Liver (tissue), 9 donors: ENCODE results near the gene MACROD1. TPM values are rescaled to one million over a fixed set of nuclear protein-coding genes. Genes with fewer than 3 reads are reported as not detected.

Experiments used
- DNase-seq: peaks from one replicate; pipeline ENCODE4 v3.0.0-alpha.2; 2017; ENCODE audit warnings: low spot score
- H3K27ac ChIP-seq, 2 donors: one replicate each; pipeline ENCODE4 v1.7.0; 2013; ENCODE audit warnings: inconsistent platforms in 2 of 2, low read length in 2 of 2, control low read depth in 1 of 2, low read depth in 1 of 2, mild to moderate bottlenecking in 1 of 2
- H3K27me3 ChIP-seq, 4 donors: one replicate each; pipeline versions ENCODE4 v1.6.1 to v1.7.0; 2013; ENCODE audit warnings: low read length in 3 of 4, inconsistent platforms in 1 of 4, mild to moderate bottlenecking in 1 of 4, moderate library complexity in 1 of 4; ENCODE audit not compliant: control insufficient read depth in 4 of 4, insufficient read depth in 4 of 4
- H3K36me3 ChIP-seq, 4 donors: one replicate each; pipeline versions ENCODE4 v1.6.1 to v1.7.0; 2013; ENCODE audit warnings: low read length in 3 of 4, mild to moderate bottlenecking in 3 of 4, low read depth in 1 of 4, moderate library complexity in 1 of 4; ENCODE audit not compliant: control insufficient read depth in 4 of 4, insufficient read depth in 3 of 4
- H3K4me1 ChIP-seq, 4 donors: one replicate each; pipeline versions ENCODE4 v1.6.1 to v1.7.0; 2013; ENCODE audit warnings: low read length in 3 of 4, mild to moderate bottlenecking in 3 of 4, moderate library complexity in 1 of 4; ENCODE audit not compliant: control insufficient read depth in 4 of 4, insufficient read depth in 4 of 4
- H3K4me3 ChIP-seq, 3 donors: one replicate each; pipeline versions ENCODE4 v1.6.1 to v1.7.0; 2013; ENCODE audit warnings: low read length in 3 of 3, control low read depth in 1 of 3, low read depth in 1 of 3, mild to moderate bottlenecking in 1 of 3
- H3K9ac ChIP-seq, 2 donors: one replicate each; pipeline ENCODE4 v1.7.0; 2013; ENCODE audit warnings: low read length in 2 of 2, mild to moderate bottlenecking in 2 of 2, moderate library complexity in 2 of 2, control low read depth in 1 of 2, low read depth in 1 of 2
- H3K9me3 ChIP-seq, 4 donors: one replicate each; pipeline versions ENCODE4 v1.6.1 to v1.7.0; 2013; ENCODE audit warnings: low read length in 3 of 4; ENCODE audit not compliant: control insufficient read depth in 4 of 4
- ATF3 ChIP-seq: IDR thresholded peaks from 2 replicates; pipeline ENCODE4 v1.6.1; 2016; ENCODE audit warnings: antibody characterized with exemption
- CTCF ChIP-seq: fragments of 150-350 bp; IDR thresholded peaks from 2 replicates; pipeline ENCODE4 v1.5.1; 2017; ENCODE audit warnings: improper control_type of control experiment, low read depth, low read length; ENCODE audit not compliant: missing input control
- EGR1 ChIP-seq, 2 donors: IDR thresholded peaks; 2 replicates each; pipeline ENCODE4 v1.6.1; 2016 to 2018; ENCODE audit warnings: antibody characterized with exemption in 2 of 2, low read depth in 2 of 2
- FOXA1 ChIP-seq: IDR thresholded peaks from 2 replicates; pipeline ENCODE4 v1.6.1; 2016; ENCODE audit warnings: antibody characterized with exemption
- FOXA2 ChIP-seq: IDR thresholded peaks from 2 replicates; pipeline ENCODE4 v1.6.1; 2016; ENCODE audit warnings: antibody characterized with exemption
- GABPA ChIP-seq, 2 donors: IDR thresholded peaks in 1 of 2; conservative IDR thresholded peaks in 1 of 2; 2 replicates each; pipeline ENCODE4 v1.6.1; 2016; ENCODE audit warnings: antibody characterized with exemption in 2 of 2, mild to moderate bottlenecking in 1 of 2, moderate library complexity in 1 of 2
- HNF4A ChIP-seq, 2 donors: conservative IDR thresholded peaks; 2 replicates each; pipeline ENCODE4 v1.6.1; 2016; ENCODE audit warnings: antibody characterized with exemption in 2 of 2, mild to moderate bottlenecking in 2 of 2
- HNF4G ChIP-seq: IDR thresholded peaks from 2 replicates; pipeline ENCODE4 v1.6.1; 2016; ENCODE audit warnings: antibody characterized with exemption
- JUND ChIP-seq, 2 donors: IDR thresholded peaks; 2 replicates each; pipeline ENCODE4 v1.6.1; 2016; ENCODE audit warnings: antibody characterized with exemption in 2 of 2
- MAX ChIP-seq: IDR thresholded peaks from 2 replicates; pipeline ENCODE4 v1.6.1; 2016; ENCODE audit warnings: antibody characterized with exemption
- NR2F2 ChIP-seq: IDR thresholded peaks from 2 replicates; pipeline ENCODE4 v1.6.1; 2016; ENCODE audit warnings: antibody characterized with exemption
- RAD21 ChIP-seq, 2 donors: IDR thresholded peaks; 2 replicates each; pipeline ENCODE4 v1.6.1; 2016; ENCODE audit warnings: antibody characterized with exemption in 2 of 2, mild to moderate bottlenecking in 2 of 2
- REST ChIP-seq: IDR thresholded peaks from 2 replicates; pipeline ENCODE4 v1.6.1; 2016; ENCODE audit warnings: antibody characterized with exemption, mild to moderate bottlenecking
- RXRA ChIP-seq, 2 donors: IDR thresholded peaks; 2 replicates each; pipeline ENCODE4 v1.6.1; 2017 to 2018; ENCODE audit warnings: antibody characterized with exemption in 2 of 2, mild to moderate bottlenecking in 1 of 2
- SP1 ChIP-seq: IDR thresholded peaks from 2 replicates; pipeline ENCODE4 v1.6.1; 2018; ENCODE audit warnings: antibody characterized with exemption, mild to moderate bottlenecking
- TAF1 ChIP-seq: conservative IDR thresholded peaks from 2 replicates; pipeline ENCODE4 v1.6.1; 2016; ENCODE audit warnings: antibody characterized with exemption, mild to moderate bottlenecking
- YY1 ChIP-seq: IDR thresholded peaks from 2 replicates; pipeline ENCODE4 v1.6.1; 2016; ENCODE audit warnings: antibody characterized with exemption, mild to moderate bottlenecking
- ZBTB33 ChIP-seq: IDR thresholded peaks from 2 replicates; pipeline ENCODE4 v1.6.1; 2016; ENCODE audit warnings: antibody characterized with exemption
- WGBS: extraction: QIAGEN DNeasy Blood & Tissue Kit; methylation state at CpG from one replicate; pipeline ENCODE4 v1.1.7; 2013; 5-methylcytosine and 5-hydroxymethylcytosine counted together
- polyA plus RNA-seq, 2 donors: library from polyadenylated mRNA; stranded (reverse) in 1 of 2; unstranded in 1 of 2; fragments of 200-250 nt in 1 of 2; fragments of >200 nt in 1 of 2; fragmentation: Nextera tagmentation in 1 of 2; extraction: Ambion mirVana in 1 of 2; gene quantifications; one replicate each; pipeline versions ENCODE4 v1.2.1 to v1.2.3, GENCODE V29; 2013 to 2015
- total RNA-seq, 2 donors: library from RNA; depleted of rRNA; stranded (reverse); fragments of >200 nt; gene quantifications; one replicate each; pipeline ENCODE4 v1.2.3, GENCODE V29; 2014
- donor health status: healthy.
- donor health status: healthy.
- donor health status: healthy.
- donor health status: healthy.
- donor health status: healthy.

MACROD1 gene
- total and polyA plus RNA-seq, 4 donors, result 8.9 to 25.9 (median 13.1) TPM

- TF ChIP-seq CTCF (no peak), YY1 (no peak), GABPA (IDR thresholded peaks at IDR 0.05 in 1 of 2, conservative IDR thresholded peaks at IDR 0.05 in 1 of 2) (no peak), NR2F2 (no peak), FOXA1 (no peak)
Observed at GRCh38 chr11:64107303-64107702, 58.6 kb downstream of the MACROD1 start (continued).

GRCh38 chr11:64104632-64105031 is 61.3 kb downstream of the MACROD1 start:
- H3K36me3 ChIP-seq, result no peaks in the 10 kb centered on the region

More at GRCh38 chr11:64104632-64105031, 61.3 kb downstream of the MACROD1 start:
- H3K27ac ChIP-seq, result no peak overlapping the region
- H3K4me1 ChIP-seq, result no peaks in the 10 kb centered on the region
- H3K9me3 ChIP-seq, result no peaks in the 10 kb centered on the region
- WGBS, result 97% methylated on average over 5 of the region's 5 CpGs
- no peak for TF ChIP-seq JUND (IDR thresholded peaks at IDR 0.05)
- TF ChIP-seq REST, result no peak
- TF ChIP-seq RXRA (IDR thresholded peaks at IDR 0.05), result no peak
- no peak for TF ChIP-seq EGR1 (IDR thresholded peaks at IDR 0.05; ENCODE audit: low read depth in 2 of 2)
- TF ChIP-seq SP1, result no peak
- TF ChIP-seq HNF4A (conservative IDR thresholded peaks at IDR 0.05), result no peak
- no peak for TF ChIP-seq HNF4G
- no peak for TF ChIP-seq YY1
- no peak for TF ChIP-seq ZBTB33
- no peak for TF ChIP-seq TAF1
- no peak for TF ChIP-seq FOXA2
- TF ChIP-seq MAX, result no peak
- TF ChIP-seq ATF3, result no peak
- no peak for TF ChIP-seq RAD21 (IDR thresholded peaks at IDR 0.05)
- no peak for TF ChIP-seq FOXA1
- TF ChIP-seq NR2F2, result no peak
- TF ChIP-seq GABPA (IDR thresholded peaks at IDR 0.05 in 1 of 2, conservative IDR thresholded peaks at IDR 0.05 in 1 of 2), result no peak
- TF ChIP-seq CTCF, result no peak
- DNase-seq, result no peak
- H3K27me3 ChIP-seq, result no peaks in the 10 kb centered on the region
- H3K9ac ChIP-seq, result no peak overlapping the region
- H3K4me3 ChIP-seq, result no peak overlapping the region
